GM18861 (cell line): Measurements from ENCODE around the gene RBM10.
A peak's percentile ranks its signal among the peaks of the same experiment; 100 is the strongest.

Experiments
- ATAC-seq: cut with Tn5 transposase; IDR thresholded peaks from one replicate; pipeline ENCODE4 v1.9.1; 2021; ENCODE audit not compliant: unreplicated experiment

Gene RBM10

DNA sequence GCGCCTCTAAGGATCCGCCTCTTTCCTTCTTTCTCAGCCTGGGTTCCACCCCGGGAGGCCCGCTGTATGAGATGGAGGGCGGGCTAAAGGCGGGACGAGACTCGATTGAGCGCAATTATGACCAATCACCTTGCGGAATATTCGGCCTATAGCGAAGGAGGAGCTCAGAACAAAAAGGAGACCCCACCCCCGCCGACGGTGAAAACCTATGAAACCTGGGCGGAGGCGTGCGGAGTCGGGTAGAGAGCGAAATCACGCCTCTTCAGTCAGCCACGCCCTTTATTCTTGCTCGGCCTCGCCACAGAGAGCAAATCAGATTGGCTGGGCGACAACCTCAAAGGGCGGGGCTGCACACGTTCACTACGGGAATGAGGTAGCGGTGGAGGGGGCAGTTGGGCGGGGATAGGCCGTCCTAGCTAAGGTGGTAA lies 72.8 kb downstream of the RBM10 start:
- peak; percentile 79 for ATAC-seq

DNA sequence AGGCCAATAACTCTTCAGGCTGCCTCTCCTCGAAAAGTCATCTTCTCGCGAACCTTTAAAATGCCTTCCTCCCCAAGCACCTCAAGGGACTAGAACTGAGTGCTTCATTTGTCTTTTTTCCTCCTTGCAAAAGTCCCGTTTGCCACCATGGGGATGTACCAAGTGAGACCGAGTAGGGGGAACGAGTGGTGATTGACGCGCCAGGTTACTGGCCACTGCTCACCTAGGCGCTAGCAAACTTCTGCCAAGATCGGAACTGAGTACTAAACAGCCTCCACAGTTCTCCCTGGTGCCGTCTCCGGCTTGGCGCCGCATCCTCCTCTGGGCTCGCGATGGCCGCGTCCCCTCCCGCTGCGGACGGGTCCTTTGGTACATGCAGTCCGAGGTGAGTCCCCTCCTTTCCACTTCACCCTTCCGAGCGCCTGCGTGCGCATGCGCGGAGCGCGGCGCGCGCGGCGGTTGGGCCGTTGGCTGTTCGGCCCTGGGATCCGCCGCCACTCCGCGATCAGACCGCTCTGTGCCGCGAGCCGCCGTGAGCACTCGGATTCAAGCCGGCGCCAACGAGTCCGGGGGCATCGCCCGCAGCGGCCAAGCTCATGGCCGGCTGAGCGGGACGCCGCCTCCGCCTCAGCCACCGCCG lies 73.4 kb downstream of the RBM10 start, which contains the start of gene CDK16:
CDK16 (plus strand) TSS at position 402 of the 640 bp plus-strand sequence. CDS start 4,877 bp downstream, outside the sequence.
- ATAC-seq = peak; percentile 31

DNA sequence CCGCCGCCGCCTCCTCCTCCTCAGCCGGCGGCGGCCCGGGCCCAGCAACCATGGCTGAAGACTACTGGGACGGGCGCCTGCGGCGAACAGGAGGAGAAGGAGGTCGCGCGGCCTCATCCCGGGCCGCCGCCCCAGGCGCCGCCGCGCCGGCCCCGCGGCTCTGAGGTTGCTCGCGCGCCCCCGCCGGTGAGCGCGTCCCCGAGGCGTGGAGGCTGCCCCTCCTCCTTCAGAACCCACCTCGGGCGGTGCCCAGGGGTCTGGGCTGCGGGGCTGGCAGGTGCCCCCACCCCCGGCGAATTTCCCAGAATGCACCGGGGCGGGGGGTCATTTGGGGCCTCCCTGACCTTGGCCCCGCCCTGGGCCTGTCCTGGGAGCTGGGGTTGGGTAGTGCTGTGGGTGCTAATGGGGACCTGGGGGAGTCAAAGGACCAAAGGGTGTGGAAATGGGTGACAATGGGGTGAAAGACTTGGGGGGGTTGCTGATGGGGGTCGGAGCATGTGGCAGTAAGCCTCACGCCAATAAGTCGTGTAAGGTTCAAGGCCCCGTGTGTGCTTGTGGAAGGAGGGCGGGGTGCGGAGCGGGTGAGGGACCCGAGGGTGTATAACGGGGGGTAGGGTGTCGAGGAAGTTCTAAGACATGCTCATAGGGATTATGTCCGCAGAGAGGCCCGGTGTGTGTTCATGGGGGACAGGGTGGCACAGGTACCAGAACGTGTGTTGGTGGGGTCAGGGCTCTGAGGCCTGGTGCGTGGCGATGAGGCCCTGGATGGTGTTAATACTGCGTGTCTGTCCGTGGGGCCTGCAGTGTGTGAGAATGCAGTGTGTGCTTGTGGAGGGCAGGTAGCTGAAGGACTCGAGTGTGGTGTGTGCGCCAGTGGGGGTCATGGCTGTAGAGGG lies 74.1 kb downstream of the RBM10 start:
- no peak for ATAC-seq

DNA sequence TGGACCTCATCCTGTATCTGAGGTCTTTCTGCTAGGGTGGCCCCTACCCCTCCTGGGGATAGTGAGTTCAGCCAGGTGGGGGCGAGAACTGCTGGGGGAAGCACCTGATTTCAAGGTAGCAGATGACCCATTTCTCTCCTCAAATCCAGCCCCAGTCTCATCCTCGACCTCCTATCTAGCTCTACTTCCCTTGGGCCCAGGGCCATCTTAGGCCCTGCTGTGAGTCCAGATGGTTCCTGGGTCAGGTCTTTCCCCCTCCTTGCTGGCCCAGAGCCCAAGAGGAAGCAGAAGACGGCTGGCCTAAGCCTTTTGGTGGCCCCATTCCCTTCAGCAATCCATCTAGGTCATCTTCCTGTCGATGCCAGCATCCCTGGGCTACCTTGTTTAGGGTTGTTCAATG lies 76.7 kb downstream of the RBM10 start:
- no peak for ATAC-seq

DNA sequence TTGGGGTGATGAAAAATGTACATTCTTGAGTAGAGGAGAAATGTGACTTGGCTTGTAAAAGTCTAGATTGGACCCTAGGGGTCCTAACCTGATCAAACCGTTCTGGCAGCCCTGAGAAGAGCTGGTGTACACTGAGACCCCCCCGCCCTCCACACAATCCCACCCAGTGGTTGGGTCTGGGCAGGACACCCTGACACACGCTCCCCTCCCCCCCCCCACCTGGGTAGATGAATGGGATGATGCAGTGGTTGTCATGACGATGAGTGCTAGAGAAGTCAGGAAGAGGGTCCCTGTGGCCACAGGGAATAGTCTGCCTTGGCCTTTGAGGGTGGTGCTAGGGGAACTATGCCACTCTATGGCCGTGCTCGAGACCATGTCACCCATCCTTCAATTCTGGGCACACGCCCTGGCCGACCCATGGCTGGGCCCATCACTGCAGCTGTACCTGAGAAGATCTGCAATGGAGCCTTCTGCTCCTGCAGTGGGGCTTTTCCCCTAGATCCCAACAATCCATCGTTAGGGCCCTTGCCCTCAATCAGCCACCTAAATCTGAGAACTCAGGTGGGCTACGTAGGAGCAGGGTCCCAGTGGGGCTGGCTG lies 77.8 kb downstream of the RBM10 start:
- ATAC-seq = no peak

DNA sequence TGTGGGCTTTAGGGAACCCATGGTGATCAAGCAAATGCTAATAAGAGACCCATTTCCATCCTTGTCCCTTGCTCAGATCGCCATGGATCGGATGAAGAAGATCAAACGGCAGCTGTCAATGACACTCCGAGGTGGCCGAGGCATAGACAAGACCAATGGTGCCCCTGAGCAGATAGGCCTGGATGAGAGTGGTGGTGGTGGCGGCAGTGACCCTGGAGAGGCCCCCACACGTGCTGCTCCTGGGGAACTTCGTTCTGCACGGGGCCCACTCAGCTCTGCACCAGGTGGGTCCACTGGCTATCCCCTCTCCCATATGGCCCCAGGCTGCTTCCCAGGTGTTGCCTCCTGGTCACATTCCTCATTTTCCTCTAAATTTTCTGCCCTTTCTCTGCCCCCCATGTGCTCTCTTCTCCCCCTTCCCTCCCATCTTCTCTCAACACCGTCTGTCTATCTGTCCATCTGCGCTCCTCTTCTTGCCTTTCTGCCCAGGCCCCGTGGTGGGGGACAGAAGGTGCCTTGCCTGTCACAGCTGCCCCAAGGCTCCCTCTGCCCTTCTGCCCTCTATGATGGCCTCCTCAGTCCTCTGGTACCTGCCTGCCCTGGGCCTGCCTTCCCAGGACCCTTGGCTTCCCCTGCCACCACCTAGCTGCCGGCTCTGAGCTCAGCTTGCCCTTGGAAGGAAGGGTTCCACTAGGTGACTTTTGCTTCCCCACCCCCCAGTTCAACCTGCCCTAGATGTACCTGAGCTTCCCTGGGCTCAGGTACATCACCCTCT lies 78.6 kb downstream of the RBM10 start:
- no peak for ATAC-seq

DNA sequence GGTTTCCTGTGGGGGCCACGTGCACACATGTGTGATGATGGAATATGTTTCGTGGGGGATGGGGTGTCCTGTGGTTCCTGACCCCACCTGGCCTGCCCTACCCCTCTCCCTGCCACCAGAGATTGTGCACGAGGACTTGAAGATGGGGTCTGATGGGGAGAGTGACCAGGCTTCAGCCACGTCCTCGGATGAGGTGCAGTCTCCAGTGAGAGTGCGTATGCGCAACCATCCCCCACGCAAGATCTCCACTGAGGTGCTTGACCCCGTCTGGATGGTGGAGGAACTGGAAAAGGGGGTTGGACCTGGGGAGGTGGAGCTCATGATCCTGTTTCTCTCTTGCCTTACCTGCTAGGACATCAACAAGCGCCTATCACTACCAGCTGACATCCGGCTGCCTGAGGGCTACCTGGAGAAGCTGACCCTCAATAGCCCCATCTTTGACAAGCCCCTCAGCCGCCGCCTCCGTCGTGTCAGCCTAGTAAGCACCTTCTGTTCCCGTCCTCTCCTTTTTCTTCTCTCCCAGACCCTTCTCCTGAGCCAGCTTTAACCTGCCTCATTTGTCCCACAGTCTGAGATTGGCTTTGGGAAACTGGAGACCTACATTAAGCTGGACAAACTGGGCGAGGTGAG lies 79.4 kb downstream of the RBM10 start:
- no peak for ATAC-seq

DNA sequence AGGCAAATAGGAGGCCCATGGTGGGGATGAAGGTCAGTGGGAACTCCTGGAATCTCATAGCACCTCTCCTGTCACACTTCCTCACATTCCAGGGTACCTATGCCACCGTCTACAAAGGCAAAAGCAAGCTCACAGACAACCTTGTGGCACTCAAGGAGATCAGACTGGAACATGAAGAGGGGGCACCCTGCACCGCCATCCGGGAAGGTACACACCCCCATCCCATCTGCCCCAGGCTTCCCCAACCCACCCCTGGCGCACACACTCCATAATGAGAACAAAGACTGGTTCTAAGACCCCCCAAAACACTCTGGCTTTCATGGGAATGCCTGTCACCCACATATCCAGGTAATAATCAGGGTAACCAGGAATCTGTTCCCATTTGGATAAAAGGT lies 79.9 kb downstream of the RBM10 start:
- ATAC-seq = no peak

DNA sequence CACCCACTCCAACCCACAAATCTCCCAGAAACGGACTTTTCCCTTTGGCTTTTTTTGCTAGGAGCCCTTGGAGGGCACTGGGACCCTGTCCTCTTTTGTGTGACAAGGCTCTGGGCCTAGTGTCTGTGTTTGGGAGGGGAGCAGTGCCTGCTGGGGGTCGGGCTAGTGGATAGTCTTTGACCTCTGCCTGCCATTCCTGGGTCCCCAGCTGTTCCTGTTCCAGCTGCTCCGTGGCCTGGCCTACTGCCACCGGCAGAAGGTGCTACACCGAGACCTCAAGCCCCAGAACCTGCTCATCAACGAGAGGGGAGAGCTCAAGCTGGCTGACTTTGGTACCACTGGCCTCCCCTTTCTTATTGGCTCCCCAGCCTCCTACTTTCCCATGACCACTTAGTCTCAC lies 81.0 kb downstream of the RBM10 start:
- ATAC-seq = no peak

DNA sequence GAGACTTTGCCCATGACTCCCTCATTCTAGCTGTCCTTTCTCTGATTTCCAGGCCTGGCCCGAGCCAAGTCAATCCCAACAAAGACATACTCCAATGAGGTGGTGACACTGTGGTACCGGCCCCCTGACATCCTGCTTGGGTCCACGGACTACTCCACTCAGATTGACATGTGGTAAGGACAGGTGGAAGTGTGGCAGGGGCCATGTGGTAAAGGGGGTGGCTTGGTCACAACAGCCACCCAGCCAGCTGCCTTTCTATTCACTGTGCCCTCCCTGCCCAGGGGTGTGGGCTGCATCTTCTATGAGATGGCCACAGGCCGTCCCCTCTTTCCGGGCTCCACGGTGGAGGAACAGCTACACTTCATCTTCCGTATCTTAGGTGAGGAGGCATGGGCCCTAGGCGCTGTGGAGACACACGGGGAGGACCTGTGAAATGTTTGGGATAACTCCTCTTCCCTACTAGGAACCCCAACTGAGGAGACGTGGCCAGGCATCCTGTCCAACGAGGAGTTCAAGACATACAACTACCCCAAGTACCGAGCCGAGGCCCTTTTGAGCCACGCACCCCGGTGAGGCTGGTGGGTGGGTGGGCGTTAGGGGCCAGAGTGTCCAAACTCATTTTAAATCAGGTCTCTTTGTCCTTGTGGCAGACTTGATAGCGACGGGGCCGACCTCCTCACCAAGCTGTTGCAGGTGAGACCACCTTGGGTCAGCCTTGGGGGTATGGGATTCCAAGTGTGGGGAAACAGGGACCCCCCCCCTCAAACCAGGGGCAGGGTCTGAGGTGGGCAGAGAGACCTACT lies 81.7 kb downstream of the RBM10 start:
- ATAC-seq = no peak

DNA sequence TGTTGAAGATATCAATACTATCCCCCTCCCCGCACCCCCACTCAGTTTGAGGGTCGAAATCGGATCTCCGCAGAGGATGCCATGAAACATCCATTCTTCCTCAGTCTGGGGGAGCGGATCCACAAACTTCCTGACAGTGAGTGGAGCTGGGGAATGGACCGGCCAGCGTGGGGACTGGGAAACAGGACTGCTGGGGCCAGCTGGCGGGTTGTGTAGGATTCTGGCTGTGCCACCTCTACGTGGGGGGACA lies 82.2 kb downstream of the RBM10 start:
- ATAC-seq = no peak

DNA sequence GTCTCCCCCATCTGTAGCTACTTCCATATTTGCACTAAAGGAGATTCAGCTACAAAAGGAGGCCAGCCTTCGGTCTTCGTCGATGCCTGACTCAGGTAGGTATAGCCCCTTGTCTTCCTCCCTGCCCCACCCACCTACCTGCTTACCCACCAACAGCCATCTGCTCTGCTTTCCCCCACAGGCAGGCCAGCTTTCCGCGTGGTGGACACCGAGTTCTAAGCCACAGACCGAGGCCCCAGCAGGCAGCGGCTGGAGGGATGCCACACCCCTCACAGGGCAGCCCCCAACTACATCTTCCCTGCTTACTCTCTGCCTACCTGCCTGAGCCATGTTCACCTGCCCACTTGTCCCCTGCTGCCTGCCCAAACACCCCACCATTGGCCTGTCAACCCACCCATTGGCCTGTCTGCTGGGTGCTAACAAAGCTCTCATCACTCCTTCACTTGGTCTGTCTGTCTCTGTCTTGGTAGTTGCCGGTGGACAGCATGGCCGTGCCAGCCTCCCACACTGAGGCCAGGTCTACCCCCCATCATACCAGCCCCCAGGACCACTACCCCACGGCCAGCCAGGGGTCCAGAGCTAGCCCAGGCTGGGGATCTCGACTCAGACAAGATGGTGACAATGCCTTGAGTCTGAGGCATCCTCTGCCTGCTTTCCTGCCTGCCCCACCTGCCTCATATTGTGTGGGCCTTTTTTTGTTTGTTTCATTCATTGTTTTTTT lies 83.7 kb downstream of the RBM10 start:
- no peak for ATAC-seq

DNA sequence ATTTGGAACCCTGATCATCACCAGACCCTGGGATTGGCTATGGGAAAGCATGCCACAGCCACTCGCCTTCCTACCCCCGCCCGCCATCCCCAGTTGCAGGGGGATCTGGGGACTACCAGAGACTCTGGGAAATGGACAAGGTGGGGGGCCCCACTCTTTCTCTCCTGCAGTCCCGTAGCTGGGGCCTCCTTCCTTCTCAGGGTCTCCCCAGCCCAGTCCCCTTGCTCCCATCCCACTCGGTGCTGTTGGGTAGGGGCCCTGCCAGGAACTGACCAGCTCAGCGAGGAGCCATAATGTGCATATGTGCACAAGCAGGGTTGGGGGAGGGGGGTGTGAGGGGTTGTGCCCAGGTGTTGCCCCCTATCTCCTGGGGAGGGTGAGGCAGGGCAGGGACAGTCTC lies 84.4 kb downstream of the RBM10 start:
- no peak for ATAC-seq

DNA sequence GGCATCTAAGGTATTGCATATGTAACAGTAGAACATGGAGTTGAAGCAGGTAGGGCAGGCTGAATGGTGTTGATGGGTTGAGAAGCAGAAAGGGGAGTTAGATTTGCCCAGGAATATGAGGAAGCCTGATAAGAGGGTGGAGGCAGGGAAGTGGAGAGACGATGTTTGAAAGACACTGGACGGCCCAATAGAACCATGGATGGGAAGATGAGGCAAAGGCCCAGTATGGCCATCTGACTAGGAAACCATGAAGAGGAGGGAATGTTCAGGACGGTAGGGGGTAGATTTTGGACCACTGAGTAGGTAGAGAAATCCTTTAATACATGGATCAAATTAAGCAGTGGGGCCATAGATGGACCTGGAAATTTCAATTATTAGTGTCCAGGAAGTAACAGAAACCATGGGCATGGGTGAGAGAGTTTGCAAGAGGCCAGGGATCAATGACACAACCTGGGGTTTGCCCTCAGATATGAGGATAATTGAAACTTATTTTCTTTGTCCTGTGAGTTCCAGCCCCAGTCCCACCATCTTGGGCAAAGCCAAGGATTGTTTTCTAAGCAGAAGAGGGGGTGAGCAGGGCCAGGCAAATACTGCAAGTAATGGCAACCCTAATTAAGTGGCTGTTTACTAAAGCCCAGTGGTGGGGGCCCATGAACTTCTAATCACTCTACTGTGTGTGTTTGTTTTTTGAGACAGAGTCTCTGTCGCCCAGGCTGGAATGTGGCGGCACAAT lies 85.3 kb downstream of the RBM10 start:
- no peak for ATAC-seq

DNA sequence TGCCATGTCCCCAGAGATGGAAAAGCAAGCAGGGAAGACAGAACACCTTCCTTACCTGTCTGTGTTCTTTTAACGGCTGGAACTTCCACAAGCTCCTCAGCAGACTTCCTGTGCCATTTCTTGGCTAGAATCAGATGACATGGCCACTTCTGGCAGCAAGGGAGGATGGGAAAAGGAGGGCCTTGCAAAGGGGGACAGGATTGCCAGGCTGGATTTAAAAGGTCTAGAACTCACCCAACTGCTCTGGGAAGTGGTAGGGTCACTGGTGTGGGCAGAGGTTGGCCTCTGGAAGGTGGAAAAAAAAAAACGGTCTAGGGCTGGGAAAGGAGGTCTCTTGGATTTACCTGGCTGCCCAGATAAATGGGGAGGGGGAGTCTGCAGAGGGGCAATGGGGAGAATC lies 86.1 kb downstream of the RBM10 start:
- ATAC-seq = no peak

DNA sequence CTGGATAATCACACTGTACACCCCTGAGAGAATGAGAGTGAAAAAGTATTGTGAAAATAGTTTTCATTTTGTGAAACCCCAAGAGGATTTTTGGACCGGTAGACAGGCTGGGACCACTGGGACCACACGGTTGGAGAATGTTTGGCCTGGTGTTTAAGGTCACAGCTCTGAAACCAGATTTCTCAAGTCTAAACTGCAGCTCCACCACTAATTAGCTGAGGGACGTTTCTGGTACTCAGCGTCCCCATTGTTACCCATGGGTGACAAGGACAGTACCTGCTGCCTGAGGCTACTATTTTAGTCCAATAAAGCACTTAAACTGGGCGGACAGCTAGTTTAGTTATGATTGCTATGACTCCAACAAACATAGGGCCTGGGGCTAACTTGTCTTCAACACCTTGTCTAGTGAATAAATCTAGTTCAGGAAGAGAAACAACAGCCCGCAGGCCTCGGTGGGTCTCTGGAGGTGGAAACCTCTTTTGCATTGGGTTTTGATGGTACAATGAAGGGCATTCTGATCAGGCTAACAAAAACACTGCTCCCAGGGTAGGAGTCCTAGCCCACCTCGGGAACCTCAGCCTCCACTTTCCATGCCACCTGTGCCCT lies 87.3 kb downstream of the RBM10 start:
- ATAC-seq = no peak

DNA sequence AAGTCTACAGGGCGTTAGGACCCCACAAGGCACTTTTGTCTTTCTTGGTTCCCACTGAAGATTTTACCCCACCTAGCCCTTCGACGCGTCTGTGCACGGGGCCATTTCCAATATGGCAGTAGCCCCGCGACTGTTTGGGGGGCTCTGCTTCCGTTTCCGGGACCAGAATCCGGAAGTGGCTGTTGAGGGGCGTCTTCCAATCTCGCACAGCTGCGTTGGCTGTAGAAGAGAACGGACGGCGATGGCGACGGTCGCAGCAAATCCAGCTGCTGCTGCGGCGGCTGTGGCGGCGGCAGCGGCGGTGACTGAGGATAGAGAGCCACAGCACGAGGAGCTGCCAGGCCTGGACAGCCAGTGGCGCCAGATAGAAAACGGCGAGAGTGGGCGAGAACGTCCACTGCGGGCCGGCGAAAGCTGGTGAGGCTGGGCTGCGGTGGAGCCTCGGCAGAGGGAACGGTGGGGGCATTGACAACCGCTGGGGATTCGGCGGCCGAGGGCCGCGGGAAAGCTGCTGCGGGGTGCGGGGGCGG lies 87.8 kb downstream of the RBM10 start, which contains the start of gene USP11:
USP11 (plus strand) TSS at position 207 of the 530 bp plus-strand sequence; CDS start at position 242, 35 bp downstream.
- no peak for ATAC-seq
